HG02623 (cell line): Measurements from ENCODE around the gene PANK4.
"Not testable (repeated sequence)": the region's sequence is repeated elsewhere in the genome, so short reads cannot be mapped to it uniquely, and the experiment has no call there.

Source experiments
- ATAC-seq: cut with Tn5 transposase; IDR thresholded peaks from one replicate; pipeline ENCODE4 v1.9.1; 2021; ENCODE audit warnings: moderate library complexity; ENCODE audit not compliant: unreplicated experiment

PANK4 gene

DNA sequence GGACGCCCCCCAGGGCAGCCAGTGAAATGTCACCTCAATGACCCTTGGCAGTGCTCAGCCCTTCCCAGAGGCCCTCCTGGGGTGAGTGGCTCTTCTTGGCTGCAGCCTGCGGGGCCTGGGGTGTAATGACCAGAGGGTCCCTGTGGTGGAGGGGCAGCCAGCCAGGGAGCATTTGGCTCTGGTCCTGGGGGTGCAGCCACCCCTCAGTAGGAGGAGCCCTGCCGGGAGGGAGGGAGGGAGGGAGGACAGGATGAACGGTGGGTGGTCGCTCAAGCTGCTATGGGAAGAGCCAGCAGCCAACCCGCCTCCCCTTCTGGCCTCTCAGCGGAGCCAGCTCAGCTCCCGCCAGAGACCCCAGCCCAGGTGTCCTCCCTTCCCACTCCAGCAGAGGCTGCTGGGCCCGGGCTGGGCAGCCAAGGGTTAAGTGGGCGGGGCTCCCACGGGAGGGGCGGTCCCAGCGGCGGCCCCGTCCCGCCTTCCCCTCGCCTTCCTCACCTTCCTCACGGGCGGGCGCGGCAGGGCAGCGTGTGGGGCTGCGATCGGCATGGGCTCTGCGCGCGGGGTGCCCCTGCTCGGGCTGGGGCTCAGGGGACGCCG lies 59.3 kb downstream of the PANK4 start:
- no peak for ATAC-seq

DNA sequence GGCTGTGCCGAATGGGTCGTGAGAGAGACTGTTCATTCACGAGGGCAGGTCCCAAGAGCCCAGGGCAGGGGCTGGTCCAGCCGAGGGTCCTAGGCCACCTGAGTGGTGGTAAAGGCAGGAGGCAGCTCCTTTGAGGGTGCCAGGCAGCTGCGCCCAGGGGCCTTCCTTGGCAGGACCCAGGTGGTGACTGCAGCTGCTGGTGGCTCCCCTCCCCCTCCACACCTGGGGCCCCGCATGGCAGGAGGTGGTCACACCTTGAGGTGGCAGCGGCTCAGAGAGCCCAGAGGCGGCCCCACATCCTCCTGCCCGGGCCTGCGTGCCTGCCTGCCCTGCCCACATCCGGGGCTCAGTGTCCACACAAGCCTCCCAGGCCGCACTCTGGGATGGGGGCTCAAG lies 60.1 kb downstream of the PANK4 start:
- ATAC-seq = no peak

DNA sequence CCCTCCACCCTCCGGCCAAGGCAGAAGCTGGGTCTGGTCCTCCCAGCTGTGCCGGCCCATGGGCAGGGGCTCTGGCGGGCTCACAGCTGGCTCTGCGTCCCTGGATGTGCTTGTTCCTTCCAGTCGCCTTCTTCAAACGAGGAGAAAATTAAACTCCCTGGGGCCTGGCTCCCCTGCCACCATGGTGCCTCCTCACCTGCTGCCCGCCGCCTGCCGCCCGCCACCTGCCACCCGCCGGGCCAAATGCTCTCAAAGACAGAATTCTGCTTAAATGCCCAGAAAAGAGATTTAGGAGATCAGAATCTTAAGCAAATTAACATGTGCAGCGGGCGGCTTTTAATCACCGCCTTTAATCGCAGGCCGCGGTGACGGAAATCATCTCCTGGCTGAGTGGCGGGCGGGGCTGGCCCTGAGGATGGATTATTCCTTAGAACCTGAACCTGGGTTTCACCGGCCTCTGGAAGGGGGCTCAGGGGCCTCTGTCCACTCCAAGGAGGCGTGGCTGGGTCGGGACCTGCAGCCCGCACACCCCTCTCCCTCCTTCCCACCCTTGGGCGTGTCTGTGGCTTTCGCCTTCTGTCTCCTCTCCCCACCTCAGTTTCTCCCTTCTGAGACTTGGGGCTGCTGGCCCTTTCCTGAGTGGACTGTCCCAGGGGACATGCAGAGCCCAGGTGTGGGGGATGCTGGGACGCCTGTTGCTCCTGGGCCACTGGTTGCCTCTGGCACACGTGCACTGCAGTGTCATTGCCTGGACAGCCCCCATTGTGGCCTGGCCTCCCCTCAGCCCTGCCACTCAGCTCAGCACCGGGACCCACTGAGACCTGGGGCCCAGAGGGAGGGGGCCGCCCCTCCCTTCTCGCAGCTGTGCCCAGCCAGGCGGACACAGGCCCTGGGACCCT lies 60.8 kb downstream of the PANK4 start:
- ATAC-seq = no peak

DNA sequence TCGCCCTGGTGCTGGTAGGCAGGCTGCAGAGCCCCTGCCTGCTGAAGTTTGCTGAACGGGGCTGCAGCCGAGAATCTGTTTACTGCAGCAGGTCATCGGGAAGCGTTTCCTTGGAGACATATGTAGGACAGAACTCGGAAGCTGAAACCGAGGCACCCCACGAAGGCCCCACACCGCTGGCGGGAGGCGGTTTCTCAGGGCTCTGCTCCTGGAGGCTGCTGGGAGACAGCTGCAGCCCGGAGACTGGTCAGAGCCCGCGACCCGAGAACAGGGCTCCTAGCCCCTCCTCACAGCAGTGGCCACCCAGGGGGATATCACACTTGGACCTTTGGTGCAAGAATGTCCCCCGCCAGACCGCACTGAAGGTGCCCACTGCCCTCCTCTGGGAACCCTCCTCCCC lies 63.0 kb downstream of the PANK4 start:
- no peak for ATAC-seq

DNA sequence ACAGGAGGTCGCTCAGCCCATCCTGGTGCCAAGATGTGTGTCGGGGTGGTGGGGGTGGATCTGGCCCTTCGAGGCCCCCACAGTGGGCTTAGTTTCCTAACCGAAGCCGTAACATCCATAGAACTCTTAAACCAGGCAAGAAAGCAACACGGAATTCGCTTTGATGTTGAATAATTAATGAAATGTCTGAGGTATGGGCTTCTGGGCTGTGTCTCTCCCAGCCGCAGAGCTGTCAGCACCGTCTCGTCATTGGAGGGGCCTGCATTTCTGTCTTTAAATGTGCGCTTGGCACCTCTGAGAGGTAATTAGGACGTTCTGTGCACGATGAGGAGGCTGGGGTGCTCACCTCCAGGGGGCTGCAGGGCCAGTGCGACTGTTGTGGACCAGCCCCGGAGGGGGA lies 63.6 kb downstream of the PANK4 start:
- ATAC-seq = no peak

DNA sequence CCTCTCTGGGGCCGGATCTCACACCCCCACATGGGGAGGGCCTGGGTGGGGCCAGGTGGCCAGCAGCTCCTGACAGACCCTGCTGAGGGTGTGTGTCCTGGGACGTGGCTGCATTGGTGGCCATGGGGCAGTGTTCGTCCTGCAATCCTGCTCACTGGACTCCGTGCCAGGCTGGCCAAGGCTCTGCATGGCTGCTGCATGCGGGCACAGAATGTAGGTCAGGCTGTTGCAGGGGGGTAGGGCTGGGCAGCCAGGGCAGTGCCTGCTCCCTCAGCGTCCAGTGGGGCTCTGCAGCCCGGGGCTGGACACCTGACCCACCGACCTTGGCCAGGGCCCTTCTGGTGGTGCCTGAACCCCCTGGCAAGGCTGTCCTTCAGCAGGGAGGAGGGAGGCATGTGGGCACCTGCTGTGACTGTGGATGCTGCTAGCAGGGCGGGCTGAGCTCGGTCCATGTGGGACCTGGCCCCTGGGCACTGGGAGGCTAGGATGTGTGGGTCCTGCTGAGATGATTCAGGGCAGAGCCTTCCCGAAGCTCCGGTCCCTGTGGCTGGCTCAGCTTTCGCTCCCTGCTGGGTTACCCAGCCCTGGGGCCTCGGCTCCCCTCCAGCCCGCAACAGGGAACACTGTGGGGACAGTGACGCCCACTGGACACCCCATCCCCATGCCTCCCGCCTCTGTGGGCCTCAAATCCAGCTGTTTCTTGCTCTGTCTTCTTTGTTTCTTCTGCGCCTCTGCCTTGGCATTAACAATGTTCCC lies 65.2 kb downstream of the PANK4 start:
- ATAC-seq = no peak

DNA sequence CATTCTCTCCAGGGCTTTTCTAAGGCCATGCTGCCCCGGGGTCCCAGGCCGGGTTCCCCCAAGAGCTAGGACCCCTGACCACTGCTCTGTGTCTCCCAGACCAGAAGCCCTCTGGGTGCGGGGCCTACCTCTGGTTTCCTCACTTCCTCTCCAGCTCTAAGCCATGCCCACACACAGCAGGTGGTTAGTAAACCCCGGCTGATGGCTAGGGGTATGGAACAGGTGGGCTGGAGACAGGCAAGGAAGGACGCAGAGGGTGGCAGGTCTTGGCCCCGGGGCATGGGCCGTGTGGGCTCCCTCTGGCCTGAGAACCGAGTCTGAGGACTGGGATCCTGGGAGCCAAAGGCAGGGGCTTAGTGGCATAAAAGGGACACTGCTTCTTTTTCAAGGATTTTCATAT lies 66.2 kb downstream of the PANK4 start:
- ATAC-seq = no peak

DNA sequence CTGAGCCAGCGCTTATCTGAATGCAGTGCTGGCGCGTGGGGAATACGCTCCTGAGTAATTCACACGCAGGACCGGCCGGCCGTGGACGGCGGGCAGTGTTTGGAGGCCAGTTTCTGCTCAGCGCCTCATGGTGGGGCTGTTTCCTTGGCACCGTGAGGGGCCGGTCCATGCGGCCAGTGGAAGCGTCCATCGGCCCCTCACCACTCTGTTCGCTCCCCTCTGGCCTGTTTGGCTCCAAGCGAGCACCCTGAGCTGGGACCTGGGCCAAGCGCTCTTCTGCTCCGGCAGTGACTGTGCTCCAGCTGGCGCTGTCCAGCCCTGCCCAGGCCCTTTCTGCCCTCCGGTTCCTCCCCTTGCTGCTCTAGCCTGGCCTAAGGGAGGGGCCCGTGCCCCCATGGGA lies 66.6 kb downstream of the PANK4 start:
- no peak for ATAC-seq

DNA sequence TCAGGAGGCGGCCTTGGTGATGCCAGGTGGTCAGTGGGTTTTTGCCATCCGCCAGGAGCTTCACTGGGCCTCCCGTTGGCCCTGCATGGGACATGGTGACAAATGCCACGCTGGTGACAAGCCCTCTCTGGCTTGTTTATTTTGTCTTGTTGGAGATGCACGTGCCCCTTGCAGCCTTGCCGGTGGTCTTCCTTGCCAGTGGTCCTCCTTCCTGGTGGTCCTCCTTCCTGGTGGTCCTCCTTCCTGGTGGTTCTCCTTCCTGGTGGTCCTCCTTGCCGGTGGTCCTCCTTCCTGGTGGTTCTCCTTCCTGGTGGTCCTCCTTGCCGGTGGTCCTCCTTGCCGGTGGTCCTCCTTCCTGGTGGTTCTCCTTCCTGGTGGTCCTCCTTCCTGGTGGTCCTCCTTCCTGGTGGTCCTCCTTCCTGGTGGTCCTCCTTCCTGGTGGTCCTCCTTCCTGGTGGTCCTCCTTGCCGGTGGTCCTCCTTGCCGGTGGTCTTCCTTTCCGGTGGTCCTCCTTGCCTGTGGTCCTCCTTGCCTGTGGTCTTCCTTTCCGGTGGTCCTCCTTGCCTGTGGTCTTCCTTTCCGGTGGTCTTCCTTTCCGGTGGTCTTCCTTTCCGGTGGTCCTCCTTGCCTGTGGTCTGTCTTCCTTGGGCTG lies 67.2 kb downstream of the PANK4 start:
- not testable (repeated sequence) for ATAC-seq

DNA sequence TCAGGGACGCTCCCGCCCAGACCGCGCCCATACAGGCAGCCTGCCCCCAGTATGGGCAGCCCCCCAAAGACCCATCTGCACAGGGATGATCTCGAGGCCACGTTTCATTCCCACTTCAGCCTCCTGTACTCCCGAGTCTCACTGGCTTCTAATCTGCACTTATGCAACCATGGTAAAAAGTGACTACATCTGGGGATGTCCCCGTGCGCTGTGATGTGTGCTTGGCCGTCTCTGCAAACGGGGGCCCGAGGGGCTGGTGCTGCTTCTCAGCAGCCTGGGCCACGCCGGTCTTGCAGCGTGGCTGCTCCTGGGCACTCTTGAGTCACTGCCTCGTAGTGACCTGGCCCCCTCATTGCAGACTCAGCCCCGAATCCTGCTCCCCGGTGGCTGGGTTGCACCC lies 67.7 kb downstream of the PANK4 start:
- ATAC-seq = no peak
